GM10248 (cell line): ENCODE data around the gene RPL28.
"Not testable (repeated sequence)": the region's sequence is repeated elsewhere in the genome, so short reads cannot be mapped to it uniquely, and the experiment has no call there.

Experiments
- CTCF ChIA-PET: fragments of 300-600 bp; sonication (Branson Sonifier 250); formaldehyde crosslinking; extraction: SDS; loops from one replicate; lab custom pipeline; 2021; ENCODE audit warnings: antibody characterized with exemption; lab: Yijun Ruan, JAX
- POLR2A ChIA-PET: fragments of 350-650 bp; sonication (Branson Sonifier 250); formaldehyde crosslinking; extraction: SDS; loops from one replicate; lab custom pipeline; 2020; ENCODE audit warnings: antibody characterized with exemption; lab: Yijun Ruan, JAX
- DNase-seq: peaks from one replicate; pipeline ENCODE4 v3.0.0; 2012; ENCODE audit errors: extremely low spot score
- CTCF ChIP-seq: IDR thresholded peaks from 2 replicates; pipeline ENCODE4 v1.5.1; 2012; ENCODE audit warnings: mild to moderate bottlenecking, low read depth; ENCODE audit errors: extremely low read depth, missing control alignments, control extremely low read depth

The RPL28 gene

GRCh38 chr19:55446060-55446459 lies 60.3 kb downstream of the RPL28 start:
- CTCF ChIA-PET, result interaction anchor here (1.7 kb wide), 1 partner anchor 22 kb away, joined by 5 read pairs; no protein-coding TSS in a partner anchor
- no peak for TF ChIP-seq CTCF
- POLR2A ChIA-PET, result no interaction called here
- DNase-seq, result no peak

- no peak for TF ChIP-seq CTCF
- POLR2A ChIA-PET, result interaction anchor here (0.7 kb wide), 1 partner anchor 327 kb away, joined by 7 read pairs; no protein-coding TSS in a partner anchor
- no peak for DNase-seq
- CTCF ChIA-PET, result interaction anchor here (1.7 kb wide), 1 partner anchor 20 kb away, joined by 5 read pairs; no protein-coding TSS in a partner anchor
These were observed 61.9 kb downstream of the RPL28 start for GRCh38 chr19:55447421-55448174.

GRCh38 chr19:55448175-55448490 lies 62.4 kb downstream of the RPL28 start:
- POLR2A ChIA-PET, CTCF ChIA-PET, DNase-seq: not testable (repeated sequence)

- DNase-seq, result no peak
- POLR2A ChIA-PET, result no interaction called here
- CTCF ChIA-PET, result interaction anchor here (1.0 kb wide), 1 partner anchor 18 kb away, joined by 6 read pairs; no protein-coding TSS in a partner anchor
- no peak for TF ChIP-seq CTCF
These were observed 63.7 kb downstream of the RPL28 start for GRCh38 chr19:55449469-55449868.

GRCh38 chr19:55451163-55451964 lies 65.6 kb downstream of the RPL28 start:
- no peak for DNase-seq
- ChIA-PET POLR2A (no interaction called here), CTCF (no interaction called here)
- TF ChIP-seq CTCF, result no peak

- TF ChIP-seq CTCF, result no peak
- DNase-seq, result no peak
- POLR2A ChIA-PET, result no interaction called here
- CTCF ChIA-PET, result interaction anchor here (1.0 kb wide), 1 partner anchor 16 kb away, joined by 5 read pairs; no protein-coding TSS in a partner anchor
These were observed 66.4 kb downstream of the RPL28 start for GRCh38 chr19:55451965-55452748.
